Measurements from ENCODE around the gene VCP.
"Not testable (repeated sequence)": the region's sequence is repeated elsewhere in the genome, so short reads cannot be mapped to it uniquely, and the experiment has no call there.

The VCP gene

DNA sequence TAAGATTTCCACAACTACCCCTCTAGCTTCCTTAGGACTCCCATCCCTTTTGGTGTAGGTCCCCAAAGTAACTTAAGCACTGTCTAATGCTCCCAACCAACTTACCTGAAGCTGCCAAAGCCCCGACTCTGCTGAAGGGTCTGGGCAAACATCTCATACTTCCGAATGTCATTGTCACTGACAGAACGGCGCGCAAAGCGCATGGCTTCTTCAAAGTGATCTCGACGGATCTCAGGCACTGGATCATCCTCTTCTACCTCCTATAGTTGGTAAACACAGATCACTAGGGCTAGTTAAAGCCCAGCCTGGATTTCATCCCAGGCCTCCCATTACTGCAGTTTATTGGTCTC, 15.2 kb downstream of the VCP start:
- DNase-seq, result no peak

DNA sequence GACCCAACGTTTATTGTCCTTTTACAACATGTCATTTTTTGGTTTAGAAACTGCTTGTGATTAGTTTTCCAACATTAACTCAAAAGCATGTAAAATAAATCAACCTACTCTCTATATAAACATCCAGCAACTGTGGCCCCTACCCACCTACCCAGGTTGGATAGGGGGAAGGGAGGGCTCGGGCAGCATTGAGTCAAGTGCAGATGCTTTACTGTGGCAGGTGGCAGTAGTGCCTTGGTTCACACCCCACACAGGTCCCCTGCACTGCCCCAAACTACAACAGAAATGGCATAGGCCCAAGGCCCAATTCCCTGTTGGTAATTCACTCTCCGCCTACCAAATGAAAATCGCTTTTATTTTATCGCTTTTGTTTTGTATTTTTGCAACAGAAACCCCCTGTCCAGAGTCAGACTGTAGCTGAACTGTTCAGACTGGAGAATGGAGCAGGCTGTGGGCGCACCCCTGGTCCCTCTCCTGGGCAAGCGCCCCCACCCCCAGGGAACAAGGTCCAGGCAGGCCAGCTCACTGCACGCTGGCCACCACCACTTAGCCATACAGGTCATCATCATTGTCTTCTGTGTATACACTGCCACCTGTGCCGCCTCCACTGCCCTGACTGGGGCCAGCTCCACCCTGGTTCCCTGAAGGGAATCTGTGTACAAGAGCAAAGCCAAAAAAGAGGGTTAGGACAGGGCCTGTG, 15.7 kb downstream of the VCP start:
- no peak for DNase-seq

DNA sequence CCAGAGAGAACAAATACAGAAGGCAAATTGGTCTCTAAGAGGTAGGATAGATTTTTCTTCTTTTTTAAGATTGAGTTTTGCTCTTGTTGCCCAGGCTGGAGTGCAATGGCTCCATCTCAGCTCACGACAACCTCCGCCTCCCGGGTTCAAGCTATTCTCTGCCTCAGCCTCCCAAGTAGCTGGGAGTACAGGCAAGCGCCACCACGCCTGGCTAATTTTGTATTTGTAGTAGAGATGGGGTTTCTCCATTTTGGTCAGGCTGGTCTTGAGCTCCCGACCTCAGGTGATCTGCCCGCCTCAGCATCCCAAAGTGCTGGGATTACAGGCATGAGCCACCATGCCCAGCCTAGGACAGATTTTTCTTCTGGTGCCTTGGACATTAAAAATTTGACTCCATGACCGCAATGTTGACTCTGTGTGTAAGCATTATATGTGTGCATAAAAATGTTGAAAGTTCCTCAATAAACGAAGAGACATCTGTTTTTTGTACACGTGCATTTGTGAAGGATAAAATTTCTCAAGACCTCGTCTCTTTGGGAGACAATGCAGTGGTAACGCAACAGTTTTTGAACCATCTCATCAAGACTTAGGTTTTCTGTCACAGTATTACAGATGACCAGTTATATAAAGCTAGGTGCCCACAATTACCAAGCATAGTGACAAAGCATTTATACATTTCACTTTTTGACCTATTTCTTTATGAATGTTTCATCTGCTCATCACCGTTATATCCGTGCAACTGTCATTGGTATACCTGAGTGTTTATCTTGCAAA, 17.4 kb downstream of the VCP start:
- DNase-seq, result no peak

DNA sequence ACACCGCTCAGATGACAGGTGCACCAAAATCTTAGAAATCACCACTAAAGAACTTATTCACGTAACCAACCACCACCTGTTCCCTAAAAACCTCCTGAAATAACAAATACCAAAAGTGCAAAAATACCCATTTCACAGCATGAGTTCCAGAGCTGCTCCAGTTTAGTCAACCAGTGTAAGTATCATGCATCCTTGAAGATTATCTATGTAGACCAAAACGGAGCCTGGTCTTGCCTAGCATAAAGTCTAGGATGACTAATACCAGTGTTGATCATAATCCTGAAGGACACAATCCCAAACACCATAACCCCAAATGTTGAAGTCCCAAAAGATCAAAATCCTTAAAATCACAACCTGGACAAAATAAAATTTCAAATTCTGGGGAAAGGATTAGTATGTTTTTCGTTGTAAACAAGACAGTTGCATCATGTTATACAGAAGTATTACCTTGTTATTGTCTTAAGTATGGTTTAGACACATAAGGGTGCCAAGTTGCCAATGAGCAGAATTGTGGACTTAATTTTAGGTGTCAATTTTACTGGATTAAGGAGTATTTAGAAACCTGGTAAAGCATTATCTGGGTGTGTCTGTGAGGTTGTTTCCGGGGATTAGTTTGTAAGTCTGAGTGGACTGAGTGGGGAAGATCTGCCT, 18.1 kb downstream of the VCP start:
- no peak for DNase-seq

DNA sequence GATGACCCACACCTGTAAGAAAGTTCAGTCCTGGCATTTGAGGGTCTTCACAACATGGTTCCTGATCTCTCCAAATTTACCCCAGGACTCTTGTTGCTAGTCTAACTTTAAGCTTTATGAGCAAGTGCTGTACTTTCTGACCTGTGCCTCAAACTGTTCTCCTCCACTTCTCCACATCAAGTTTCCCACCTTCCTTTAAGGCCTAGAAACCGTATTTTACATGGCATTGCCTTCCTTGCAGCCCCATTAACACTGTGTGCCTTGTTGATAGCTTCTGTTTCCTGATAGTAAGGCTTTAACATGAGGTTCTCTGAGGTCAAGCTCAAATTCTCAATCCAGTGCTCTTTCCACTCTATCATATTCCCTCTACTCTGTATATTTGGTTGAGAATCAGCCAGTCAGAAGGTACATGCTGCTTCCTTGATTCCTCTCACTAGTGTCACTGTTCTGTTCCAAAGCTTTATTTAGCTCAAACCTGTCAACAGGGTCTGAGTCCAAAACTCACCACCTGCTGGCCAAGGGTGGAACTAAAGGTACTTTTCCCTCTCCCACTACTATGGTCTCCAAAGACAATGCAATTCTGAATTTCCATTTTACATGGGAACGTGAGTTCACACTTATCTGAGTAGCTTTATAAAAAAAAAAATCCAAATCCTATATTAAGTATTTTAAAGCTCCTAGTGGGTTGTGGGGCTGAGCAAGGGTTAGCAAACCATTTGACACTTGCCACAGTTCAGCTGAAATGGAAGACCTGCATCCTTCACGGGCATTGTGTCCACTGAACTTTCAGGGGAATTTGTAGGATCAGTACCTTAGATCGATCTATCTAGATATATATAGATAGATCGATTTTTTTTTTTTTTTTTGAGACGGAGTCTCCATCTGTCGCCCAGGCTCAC, 21.1 kb downstream of the VCP start:
- DNase-seq, result peak; percentile 42

DNA sequence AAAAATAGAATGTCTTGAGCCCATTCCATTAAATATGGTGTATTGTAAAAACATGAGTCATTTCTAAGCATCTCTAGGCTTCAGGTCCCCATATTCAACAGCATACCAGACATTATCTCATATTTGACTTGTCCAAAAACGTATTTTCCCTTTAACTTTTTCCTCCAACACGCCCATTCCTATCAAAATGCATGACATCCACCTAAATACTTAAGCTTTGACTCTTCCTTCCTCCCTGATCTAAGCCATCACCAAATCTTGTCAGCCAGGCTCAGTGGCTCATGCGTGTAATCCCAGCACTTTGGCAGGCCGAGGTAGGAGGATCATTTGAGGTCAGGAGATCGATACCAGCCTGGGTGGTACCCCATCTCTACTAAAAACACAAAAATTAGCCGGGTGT, 23.9 kb downstream of the VCP start:
- DNase-seq, result no peak

DNA sequence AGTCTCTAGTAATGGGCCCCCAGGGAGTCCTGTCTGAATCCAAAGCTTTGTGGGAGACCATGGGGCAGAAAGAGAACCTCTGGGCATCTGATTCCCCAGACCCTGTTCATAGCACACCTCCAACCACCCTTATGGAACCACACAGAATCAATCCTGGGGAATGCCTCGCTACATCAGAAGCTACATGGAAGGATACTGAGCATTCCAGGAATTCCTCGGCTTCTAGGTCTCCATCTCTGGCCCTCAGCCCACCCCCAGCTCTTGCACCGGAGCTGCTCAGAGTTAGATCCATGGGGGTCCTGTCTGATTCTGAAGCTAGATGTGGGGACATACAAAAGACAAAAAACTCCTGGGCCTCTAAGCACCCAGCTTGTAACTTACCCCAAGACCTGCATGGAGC, 28.4 kb downstream of the VCP start:
- DNase-seq, result no peak

DNA sequence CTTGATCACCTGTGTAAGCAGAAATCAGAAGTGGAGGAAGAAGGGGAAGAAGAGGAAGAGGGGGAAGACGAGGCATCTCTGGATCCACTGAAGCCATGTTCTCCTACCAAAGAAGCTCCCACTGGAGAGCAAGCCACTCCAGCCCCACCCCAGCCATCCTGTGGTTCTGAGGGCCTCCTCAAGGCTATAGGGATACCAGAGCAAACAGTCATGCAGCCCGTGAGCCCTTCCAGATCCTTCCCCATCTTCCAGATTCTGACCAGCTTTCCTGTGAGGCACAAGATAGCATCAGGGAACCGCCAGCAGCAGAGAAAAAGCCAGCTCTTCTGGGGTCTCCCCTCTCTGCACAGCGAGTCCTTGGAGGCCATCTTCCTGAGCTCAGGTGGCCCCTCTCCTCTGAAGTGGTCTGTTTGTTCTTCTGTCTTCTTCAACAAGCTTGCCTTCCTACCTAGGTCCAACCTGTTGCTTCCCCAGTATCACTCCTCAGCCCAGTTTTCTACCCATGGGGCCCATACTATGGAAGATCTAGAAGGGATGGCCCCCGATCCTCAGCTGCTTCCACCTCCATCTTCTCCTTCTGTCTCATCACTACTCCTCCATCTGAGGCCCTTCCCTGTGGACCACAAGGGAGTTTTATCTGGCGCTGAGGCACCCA, 29.4 kb downstream of the VCP start:
- DNase-seq, result no peak

DNA sequence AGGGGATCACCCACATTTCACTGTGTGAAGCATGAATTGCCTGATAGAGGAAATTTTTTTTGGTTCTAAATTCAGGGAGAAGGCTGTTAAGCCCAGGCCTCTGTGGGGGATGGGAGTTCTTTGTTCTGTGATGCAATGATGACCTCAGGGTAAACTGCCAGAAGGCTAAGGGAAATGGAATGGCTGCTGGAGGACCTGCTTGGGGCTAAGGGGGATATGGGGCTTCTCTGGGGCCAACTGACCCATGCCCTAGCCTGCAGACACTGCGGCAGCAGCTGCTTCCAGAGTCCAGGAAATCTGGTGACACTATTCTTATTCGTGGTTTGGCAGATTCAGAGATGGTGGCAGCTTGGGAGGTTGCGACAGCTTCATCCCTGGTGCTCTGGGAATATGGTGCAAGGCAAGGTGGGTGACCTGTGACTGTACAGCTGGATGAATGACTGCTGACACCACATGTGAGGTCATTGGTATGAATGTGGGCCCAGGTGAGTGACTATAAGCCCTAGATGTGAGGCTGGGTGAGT, 30.3 kb downstream of the VCP start:
- no peak for DNase-seq

DNA sequence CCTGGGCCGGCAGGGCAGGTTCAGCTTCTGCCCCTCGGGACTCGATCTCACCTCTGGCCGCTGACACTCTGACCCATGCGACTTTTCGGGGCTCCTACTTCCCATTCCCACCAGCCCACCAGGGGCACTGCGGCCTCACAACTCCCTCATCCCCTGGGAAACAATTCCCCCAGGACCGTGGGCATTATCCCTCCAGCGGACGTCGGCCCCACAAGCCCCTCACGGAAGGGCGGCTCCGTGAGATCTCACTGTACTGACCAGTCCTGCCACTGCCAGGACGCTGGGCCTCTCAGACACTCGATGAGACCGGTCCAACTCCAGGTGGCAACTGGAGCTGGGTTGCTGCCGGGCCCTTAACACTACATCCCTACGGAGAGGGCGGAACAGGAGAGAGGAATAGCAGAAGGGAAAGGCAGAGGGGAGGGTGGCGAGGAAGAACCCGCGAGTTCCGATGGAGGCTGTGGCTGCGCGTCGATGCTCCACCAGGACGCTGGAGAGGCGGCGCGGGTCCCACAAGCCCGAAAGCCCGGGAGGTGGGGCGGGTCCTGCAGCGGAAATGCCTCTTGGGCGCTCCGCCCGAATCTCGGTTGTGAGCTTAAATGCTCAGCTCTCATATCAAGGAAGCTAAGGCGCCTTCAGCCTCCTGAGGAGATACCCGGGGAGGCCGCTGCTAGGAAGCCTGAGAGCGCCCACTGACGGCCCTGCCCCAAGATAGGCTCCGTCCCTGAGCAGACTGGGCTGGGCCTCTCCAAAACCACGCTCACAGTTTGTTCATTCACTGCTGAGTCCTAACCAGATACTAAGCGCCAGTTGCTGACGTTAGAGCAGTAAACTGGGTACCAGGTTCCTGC, 36.3 kb downstream of the VCP start:
- no peak for DNase-seq

DNA sequence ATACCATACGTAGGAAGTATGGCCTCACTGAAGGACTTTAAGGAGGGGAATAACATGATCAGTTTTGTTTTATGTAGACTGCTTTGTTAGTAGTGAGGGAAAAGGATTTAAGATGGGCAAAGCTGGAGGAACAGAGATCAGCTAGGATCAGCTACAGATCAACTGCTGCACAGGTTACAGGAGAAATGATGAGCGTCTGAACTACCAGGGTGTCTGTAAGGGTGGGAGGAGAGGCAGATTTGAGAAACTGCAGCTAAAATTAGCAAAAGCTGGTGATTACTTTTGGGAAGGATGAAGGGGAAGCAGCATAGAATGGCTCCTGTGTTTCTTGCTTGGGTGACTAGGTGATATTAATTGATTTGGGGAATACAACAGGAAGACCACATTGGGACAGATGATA, 39.3 kb downstream of the VCP start:
- no peak for DNase-seq

DNA sequence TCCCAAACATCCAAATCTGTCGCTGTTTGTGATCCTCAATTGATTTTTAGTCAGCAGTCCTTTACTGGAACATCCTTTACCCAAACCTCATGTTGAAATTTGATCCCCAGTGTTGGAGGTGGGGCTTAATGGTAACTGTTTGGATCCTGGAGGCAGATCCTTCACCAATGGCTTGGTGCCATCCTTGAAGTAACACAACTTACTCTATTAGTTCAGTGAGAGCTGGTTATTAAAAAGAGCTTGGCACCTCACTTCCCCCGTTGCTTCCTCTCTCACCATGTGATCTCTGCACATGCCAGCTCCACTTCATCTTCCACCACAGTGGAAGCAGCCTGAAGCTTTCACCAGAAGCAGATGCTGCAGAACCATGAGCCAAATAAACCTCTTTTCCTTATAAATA, 42.6 kb downstream of the VCP start:
- DNase-seq, result no peak

DNA sequence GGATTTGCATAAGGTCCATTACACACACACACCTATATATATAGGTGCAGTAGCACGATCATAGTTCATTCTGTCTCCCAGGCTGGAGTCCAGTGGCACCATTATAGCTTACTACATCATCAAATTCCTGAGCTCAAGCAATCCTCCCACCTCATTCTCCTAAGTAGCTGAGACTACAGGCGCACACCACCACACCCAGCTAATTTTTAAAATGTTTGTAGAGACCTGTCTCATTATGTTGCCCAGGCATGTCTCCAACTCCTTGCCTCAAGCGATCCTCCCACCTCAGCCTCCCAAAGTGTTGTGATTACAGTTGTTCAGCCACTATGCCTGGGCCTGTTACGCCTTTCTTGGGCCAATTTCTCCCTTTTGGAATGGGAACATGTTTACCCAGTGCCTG, 43.2 kb downstream of the VCP start:
- DNase-seq, result no peak

DNA sequence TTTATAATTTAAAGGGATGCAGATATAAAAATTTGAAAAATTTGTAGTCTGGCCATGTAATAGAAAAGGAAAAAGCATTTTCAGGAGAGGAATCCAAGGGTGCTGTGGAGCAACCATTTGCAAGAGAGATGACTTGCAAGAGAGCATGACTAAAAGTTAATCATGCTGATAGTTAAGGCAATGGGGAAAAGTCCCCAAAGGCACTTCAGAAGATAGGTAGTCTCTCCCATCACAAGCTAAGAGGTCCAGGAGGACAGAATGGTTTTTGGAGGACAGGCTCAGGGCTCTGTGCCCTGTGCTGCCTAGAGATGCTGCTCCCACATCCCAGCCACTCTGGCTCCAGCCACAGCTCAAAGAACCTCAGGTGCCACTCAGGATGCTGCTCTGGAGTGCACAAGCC, 44.1 kb downstream of the VCP start:
- DNase-seq, result no peak

DNA sequence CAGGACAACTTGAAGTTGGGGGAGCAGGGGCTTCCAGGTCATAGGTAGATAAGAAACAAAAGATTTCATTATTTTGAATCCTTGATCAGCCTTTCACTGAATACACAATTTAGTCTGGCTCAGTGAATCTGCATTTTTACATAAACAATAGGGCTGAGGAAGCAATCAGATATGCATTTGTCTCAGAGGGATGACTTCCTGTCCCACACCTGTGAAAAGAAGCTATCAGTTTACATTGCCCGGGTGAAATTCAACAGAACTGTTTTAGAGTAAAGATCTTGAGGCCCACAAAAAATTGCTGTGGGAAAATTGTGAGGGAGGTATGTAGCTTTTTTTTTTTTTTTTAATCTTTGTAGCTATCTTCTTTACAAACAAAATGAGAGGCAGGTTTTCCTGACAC, 44.6 kb downstream of the VCP start:
- DNase-seq, result peak; percentile 7

DNA sequence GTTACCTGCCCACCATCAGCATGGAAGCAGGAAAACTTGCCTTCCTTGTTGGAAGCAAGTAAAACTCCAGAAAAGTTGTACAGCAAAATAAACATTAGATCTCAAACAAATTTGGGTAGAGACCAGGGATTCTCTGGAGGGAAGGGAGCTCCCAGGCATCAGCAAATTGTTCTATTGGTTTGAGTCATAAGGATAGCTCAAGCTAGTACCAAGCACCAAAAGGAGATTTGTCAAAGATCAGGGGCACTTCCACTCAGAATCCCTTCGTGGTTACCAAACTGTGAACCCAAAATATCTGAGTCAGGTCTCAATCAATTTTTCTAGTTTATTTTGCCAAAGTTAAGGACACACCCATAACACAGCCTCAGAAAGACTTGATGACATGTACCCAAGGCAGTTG, 45.1 kb downstream of the VCP start:
- no peak for DNase-seq

DNA sequence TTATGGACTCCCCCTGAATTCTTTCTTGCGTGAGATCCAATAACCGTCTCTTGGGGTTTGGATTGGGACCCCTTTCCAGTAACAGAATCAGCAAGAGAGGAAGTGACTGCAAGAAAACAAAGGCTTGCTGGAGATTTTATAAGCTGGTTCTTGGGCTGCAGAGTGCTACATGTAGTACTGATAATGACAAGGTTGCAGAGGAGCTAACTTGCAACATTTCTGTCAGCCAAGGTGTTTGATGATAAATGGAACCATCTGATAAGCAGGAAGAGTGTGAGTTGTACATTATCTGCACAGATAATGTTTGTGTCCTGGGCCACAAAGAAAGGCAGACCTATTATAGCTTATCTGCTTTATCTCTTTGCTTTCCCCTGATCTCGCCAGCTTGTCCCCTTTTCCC, 45.8 kb downstream of the VCP start:
- no peak for DNase-seq

DNA sequence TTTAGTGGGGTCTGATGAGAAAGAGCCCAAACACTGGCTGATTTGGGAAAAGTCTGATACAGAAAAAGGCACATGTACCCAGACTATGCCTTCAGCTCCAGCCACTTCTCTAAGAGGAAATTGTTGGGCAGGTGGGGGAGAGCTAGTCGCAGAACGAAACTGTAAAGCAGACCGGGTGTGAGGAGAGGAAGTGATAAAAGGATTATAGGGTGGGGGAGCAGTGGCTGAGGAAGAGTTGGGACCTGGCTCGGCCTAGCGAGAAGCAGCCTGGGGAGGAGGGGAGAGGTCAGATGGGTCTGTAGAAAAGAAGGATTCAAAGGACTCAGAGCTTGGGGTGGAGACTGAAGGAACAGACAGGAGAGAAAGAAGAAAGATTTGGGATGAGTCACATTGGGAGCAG, 49.0 kb downstream of the VCP start:
- DNase-seq, result not testable (repeated sequence)

DNA sequence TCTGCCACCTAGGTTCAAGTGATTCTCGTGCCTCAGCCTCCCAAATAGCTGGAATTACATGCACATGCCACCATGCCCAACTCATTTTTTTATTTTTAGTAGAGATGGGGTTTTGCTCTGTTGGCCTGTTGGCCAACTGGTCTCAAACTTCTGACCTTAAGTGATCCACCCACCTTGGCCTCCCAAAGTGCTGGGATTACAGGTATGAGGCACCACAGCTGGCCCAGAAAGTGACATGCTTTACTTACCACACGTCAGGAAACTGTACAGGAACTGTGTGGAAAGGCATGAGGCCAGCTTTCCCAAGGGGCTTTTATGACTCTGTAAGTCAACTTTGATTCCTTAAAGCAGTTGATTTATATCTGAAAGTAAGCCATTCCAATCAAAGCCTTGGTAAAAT, 57.9 kb downstream of the VCP start:
- no peak for DNase-seq

DNA sequence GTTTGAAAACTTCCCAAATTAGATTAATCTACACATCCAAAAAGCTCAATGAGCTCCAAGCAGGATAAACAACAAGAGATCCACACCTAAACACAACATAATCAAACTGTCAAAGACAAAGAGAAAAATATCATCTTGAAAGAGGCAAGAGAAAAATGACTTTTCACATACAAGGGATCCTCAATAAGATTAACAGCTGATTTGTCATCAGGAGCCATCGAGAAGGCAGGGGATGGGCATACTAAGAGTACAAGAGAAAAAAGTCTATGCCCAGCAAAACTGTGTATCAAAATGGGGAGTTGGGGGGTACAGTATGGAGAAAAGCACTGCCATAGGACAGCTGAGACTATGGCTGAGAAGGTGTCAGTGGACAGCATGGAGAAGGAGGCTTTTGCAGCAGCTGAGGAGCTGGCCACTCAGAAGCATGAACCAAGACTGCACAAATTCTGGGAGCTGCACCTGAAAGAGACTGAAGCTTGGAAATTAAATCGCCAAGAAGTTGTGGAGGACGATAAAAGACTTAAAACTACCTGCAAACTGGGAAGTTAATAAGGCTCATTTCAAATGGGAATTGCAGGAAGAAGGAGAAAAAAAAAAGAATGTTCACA, 62.0 kb downstream of the VCP start:
- DNase-seq, result no peak

Measured in NCI-H69 (cell line).